ENCODE measurements around the gene SPAG6. TPM values are rescaled to one million over a fixed set of nuclear protein-coding genes. Genes with fewer than 3 reads are reported as not detected.

SPAG6 gene
- polyA plus RNA-seq, 3 donors, result 0.11 to 0.13 TPM; not detected in 1

DNA sequence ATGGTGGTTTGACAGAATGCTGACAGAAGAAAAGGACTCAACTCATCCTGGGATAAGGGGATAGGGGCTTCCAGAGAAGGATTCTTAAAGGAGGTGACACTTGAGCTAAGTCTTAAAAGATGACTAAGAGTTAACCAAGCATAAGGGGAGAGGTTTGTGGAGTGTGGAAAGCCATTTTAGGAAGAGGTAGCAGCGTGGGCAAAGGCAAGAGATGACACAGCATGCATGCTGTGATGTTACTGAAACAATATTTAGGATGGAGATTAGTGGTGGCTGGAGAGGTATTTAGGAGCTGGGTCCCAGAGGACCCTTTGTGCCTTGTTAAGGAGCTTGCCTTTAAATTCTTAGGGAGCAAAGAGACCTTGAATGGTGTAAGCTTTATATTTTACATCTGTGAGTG, 65.1 kb downstream of the SPAG6 start:
- no peak for DNase-seq
- H3K79me2 ChIP-seq (ENCODE audit: insufficient read depth, low read length), result no peaks in the 10 kb centered on the region
- no peaks in the 10 kb centered on the region for H3K4me1 Mint-ChIP-seq
- H3K27ac Mint-ChIP-seq, result no peak overlapping the region
- H2AFZ ChIP-seq (ENCODE audit: insufficient read depth, low read depth, low read length, poor library complexity, severe bottlenecking), result no peak overlapping the region
- H3K9me3 Mint-ChIP-seq, result peaks cover 5 to 11% (median 8%) of the 10 kb centered on the region in 7 donors
- H3K36me3 ChIP-seq (replicated peaks in 1 of 2; ENCODE audit: control insufficient read depth in 1 of 2, insufficient read depth in 2 of 2, low read length in 2 of 2), result no peaks in the 10 kb centered on the region
- H3K4me3 ChIP-seq (replicated peaks in 1 of 3; ENCODE audit: low read depth in 2 of 3, low read length in 3 of 3), result no peak overlapping the region
- H3K9me3 ChIP-seq (replicated peaks in 1 of 2; ENCODE audit: control insufficient read depth in 1 of 2, insufficient read depth in 1 of 2, low read length in 2 of 2), result no peaks in the 10 kb centered on the region
- H3K27me3 ChIP-seq (ENCODE audit: control insufficient read depth in 2 of 2, insufficient read depth in 2 of 2, low read length in 2 of 2), result no peaks in the 10 kb centered on the region
- no peaks in the 10 kb centered on the region for H4K20me1 ChIP-seq (ENCODE audit: insufficient read depth, low read length)
- H3K27ac ChIP-seq (ENCODE audit: low read depth in 1 of 2, low read length in 2 of 2), result no peak overlapping the region
- no peaks in the 10 kb centered on the region for H3K36me3 Mint-ChIP-seq
- intact Hi-C loops (cut with micrococcal nuclease), result no loop called here
- no peak overlapping the region for H3K4me2 ChIP-seq (replicated peaks; ENCODE audit: extremely low read depth, low read length, poor library complexity, severe bottlenecking)
- H3K27me3 Mint-ChIP-seq (ENCODE audit: low read depth in 3 of 3), result peaks cover 0 to 6% (median 4%) of the 10 kb centered on the region in 3 donors
- TF ChIP-seq, protein P1, sequence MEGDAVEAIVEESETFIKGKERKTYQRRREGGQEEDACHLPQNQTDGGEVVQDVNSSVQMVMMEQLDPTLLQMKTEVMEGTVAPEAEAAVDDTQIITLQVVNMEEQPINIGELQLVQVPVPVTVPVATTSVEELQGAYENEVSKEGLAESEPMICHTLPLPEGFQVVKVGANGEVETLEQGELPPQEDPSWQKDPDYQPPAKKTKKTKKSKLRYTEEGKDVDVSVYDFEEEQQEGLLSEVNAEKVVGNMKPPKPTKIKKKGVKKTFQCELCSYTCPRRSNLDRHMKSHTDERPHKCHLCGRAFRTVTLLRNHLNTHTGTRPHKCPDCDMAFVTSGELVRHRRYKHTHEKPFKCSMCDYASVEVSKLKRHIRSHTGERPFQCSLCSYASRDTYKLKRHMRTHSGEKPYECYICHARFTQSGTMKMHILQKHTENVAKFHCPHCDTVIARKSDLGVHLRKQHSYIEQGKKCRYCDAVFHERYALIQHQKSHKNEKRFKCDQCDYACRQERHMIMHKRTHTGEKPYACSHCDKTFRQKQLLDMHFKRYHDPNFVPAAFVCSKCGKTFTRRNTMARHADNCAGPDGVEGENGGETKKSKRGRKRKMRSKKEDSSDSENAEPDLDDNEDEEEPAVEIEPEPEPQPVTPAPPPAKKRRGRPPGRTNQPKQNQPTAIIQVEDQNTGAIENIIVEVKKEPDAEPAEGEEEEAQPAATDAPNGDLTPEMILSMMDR (IDR thresholded peaks at IDR 0.05), result no peak
- no peak overlapping the region for H3K9ac ChIP-seq (ENCODE audit: insufficient read depth, low read length, poor library complexity, severe bottlenecking)
- H3K4me3 Mint-ChIP-seq, result no peak overlapping the region
- no peaks in the 10 kb centered on the region for H3K4me1 ChIP-seq (ENCODE audit: control insufficient read depth in 1 of 2, insufficient read depth in 2 of 2, low read length in 2 of 2)
- 20% methylated on average over 1 of the region's 1 CpG for WGBS (ENCODE audit: insufficient coverage)

DNA sequence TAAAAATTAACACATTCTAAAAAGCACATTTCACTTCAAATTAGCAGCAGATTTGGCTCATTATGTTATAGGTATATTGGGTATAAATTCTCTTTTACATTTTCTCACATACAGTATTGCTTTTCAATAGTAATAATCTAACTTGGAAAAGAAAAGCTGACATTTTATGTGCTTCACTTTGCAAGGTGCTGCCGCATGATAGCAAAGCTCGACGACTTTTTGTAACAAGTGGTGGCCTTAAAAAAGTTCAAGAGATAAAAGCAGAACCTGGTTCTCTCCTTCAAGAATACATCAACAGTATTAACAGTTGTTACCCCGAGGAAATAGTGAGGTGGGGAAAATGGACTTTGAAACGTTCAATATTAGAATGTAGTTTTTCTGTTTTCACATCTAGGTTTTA, 65.5 kb downstream of the SPAG6 start:
- H3K27me3 ChIP-seq (ENCODE audit: control insufficient read depth in 2 of 2, insufficient read depth in 2 of 2, low read length in 2 of 2), result no peaks in the 10 kb centered on the region
- intact Hi-C loops (cut with micrococcal nuclease), result no loop called here
- TF ChIP-seq, protein P1 (IDR thresholded peaks at IDR 0.05), result no peak
- no peaks in the 10 kb centered on the region for H3K4me1 ChIP-seq (ENCODE audit: control insufficient read depth in 1 of 2, insufficient read depth in 2 of 2, low read length in 2 of 2)
- H2AFZ ChIP-seq (ENCODE audit: insufficient read depth, low read depth, low read length, poor library complexity, severe bottlenecking), result no peak overlapping the region
- no peak for DNase-seq
- no peaks in the 10 kb centered on the region for H4K20me1 ChIP-seq (ENCODE audit: insufficient read depth, low read length)
- WGBS (ENCODE audit: insufficient coverage), result no CpG with 5 or more reads among the region's 5 CpGs
- no peak overlapping the region for H3K4me2 ChIP-seq (replicated peaks; ENCODE audit: extremely low read depth, low read length, poor library complexity, severe bottlenecking)
- peak overlapping the region in 1 of 7 donors; percentile 68 for H3K27ac Mint-ChIP-seq
- no peaks in the 10 kb centered on the region for H3K9me3 ChIP-seq (replicated peaks in 1 of 2; ENCODE audit: control insufficient read depth in 1 of 2, insufficient read depth in 1 of 2, low read length in 2 of 2)
- no peak overlapping the region for H3K27ac ChIP-seq (ENCODE audit: low read depth in 1 of 2, low read length in 2 of 2)
- peaks cover 5 to 9% (median 6%) of the 10 kb centered on the region in 7 donors for H3K9me3 Mint-ChIP-seq
- H3K4me3 Mint-ChIP-seq, result no peak overlapping the region
- no peak overlapping the region for H3K9ac ChIP-seq (ENCODE audit: insufficient read depth, low read length, poor library complexity, severe bottlenecking)
- H3K36me3 ChIP-seq (replicated peaks in 1 of 2; ENCODE audit: control insufficient read depth in 1 of 2, insufficient read depth in 2 of 2, low read length in 2 of 2), result no peaks in the 10 kb centered on the region
- no peak overlapping the region for H3K4me3 ChIP-seq (replicated peaks in 1 of 3; ENCODE audit: low read depth in 2 of 3, low read length in 3 of 3)
- peaks cover 0 to 6% (median 4%) of the 10 kb centered on the region in 3 donors for H3K27me3 Mint-ChIP-seq (ENCODE audit: low read depth in 3 of 3)
- H3K4me1 Mint-ChIP-seq, result no peaks in the 10 kb centered on the region
- H3K36me3 Mint-ChIP-seq, result no peaks in the 10 kb centered on the region
- H3K79me2 ChIP-seq (ENCODE audit: insufficient read depth, low read length), result no peaks in the 10 kb centered on the region

Measured in CD14-positive monocyte (primary cell).